Fibroblast of mammary gland (primary cell): ENCODE measurements around the gene MORN4.
A peak's percentile ranks its signal among the peaks of the same experiment; 100 is the strongest.
"Not testable (repeated sequence)": the region's sequence is repeated elsewhere in the genome, so short reads cannot be mapped to it uniquely, and the experiment has no call there.

ENCODE experiments used
- DNase-seq: peaks from one replicate; pipeline ENCODE4 v3.0.0-alpha.2; 2010; ENCODE audit warnings: low read depth
- H3K4me3 ChIP-seq: 2 replicates; pipeline ENCODE4 v1.5.1; 2011; ENCODE audit warnings: low read depth, mild to moderate bottlenecking, low read length, moderate library complexity; ENCODE audit not compliant: control insufficient read depth
- TF ChIP-seq, protein P1 (sequence below): conservative IDR thresholded peaks from 2 replicates; pipeline ENCODE4 v1.5.1; 2011; ENCODE audit warnings: low read depth, low read length, inconsistent platforms; ENCODE audit not compliant: control insufficient read depth, insufficient read depth

MORN4 gene

GRCh38 chr10:97640868-97641811 is 7.8 kb upstream of the MORN4 start:
- peak; percentile 75 for DNase-seq
- peak overlapping the region; percentile 88 for H3K4me3 ChIP-seq
- TF ChIP-seq, protein P1, sequence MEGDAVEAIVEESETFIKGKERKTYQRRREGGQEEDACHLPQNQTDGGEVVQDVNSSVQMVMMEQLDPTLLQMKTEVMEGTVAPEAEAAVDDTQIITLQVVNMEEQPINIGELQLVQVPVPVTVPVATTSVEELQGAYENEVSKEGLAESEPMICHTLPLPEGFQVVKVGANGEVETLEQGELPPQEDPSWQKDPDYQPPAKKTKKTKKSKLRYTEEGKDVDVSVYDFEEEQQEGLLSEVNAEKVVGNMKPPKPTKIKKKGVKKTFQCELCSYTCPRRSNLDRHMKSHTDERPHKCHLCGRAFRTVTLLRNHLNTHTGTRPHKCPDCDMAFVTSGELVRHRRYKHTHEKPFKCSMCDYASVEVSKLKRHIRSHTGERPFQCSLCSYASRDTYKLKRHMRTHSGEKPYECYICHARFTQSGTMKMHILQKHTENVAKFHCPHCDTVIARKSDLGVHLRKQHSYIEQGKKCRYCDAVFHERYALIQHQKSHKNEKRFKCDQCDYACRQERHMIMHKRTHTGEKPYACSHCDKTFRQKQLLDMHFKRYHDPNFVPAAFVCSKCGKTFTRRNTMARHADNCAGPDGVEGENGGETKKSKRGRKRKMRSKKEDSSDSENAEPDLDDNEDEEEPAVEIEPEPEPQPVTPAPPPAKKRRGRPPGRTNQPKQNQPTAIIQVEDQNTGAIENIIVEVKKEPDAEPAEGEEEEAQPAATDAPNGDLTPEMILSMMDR = no peak

DNA sequence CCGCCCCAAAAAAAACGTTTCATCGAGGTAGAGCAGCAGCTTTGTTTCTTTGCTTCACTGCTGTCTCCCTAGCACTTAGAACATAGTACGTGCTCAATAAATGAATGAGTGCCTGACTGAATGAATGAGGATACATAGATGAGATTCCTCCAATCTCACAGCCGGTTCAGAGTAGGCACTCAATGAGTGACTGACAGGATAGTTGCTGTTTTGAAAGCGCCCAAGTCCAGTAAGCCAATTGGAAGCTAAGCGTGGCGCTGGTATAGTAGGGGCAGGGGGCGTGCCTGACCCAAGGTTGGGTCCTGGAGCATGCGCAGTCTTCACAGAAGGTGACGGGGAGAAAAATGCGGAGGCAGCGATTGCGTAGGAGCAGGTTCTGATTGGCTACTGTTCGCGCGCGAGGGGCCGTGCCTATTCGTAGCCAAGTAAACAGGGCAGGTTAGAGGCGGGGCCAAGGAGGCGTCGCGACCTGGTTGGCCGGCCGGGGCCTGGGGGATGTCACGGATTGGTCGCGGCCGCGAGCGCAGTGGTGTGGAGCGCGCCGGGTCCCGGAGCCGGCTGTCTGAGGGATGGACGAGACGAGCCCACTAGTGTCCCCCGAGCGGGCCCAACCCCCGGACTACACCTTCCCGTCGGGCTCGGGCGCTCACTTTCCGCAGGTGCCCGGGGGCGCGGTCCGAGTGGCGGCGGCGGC is 7.0 kb upstream of the MORN4 start, which contains the start of gene PI4K2A:
Gene PI4K2A, plus strand, starts transcription at position 498 of the 694 bp plus-strand sequence. Its CDS starts 72 bp downstream, at position 570.
- peak within 1 kb of the TSS; percentile 88 for H3K4me3 ChIP-seq
- TF ChIP-seq, protein P1 = no peak
- peak; percentile 99 for DNase-seq

- not testable (repeated sequence) for DNase-seq, H3K4me3 ChIP-seq
These were observed 5.8 kb upstream of the MORN4 start for GRCh38 chr10:97639090-97639489.

GRCh38 chr10:97635577-97635976 is 2.3 kb upstream of the MORN4 start:
- H3K4me3 ChIP-seq = no peak overlapping the region
- DNase-seq = no peak
- TF ChIP-seq, protein P1 = no peak

DNA sequence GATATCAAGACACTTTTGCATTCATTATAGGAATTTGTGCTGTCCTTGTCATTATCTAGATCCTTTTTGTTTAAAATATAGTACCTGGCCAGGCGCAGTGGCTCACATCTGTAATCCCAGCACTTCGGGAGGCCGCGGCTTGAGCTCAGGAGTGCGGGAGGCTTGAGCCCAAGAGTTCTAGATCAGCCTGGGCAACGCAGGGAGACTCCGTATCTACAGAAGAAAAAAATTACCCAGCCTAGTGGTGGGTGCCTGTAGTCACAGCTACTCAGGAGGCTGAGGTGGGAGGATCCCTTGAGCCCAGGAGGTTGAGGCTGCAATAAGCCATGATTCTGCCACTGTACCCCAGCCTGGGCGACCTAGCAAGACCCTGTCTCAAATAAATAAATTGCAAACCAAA is 621 bp upstream of the MORN4 start:
- TF ChIP-seq, protein P1 = peak; percentile 19
- DNase-seq = no peak
- peak overlapping the region; percentile 88 for H3K4me3 ChIP-seq

- DNase-seq = peak; percentile 47
- H3K4me3 ChIP-seq = no peak overlapping the region
- TF ChIP-seq, protein P1 = no peak
These were observed 2.2 kb downstream of the MORN4 start for GRCh38 chr10:97631098-97631497.

- H3K4me3 ChIP-seq = no peak overlapping the region
- DNase-seq = no peak
- TF ChIP-seq, protein P1 = no peak
These were observed 4.0 kb downstream of the MORN4 start for GRCh38 chr10:97629289-97629688.
